IPS DF 4.7 (cell line): ENCODE measurements around the gene RFFL.
"Not testable (repeated sequence)": the region's sequence is repeated elsewhere in the genome, so short reads cannot be mapped to it uniquely, and the experiment has no call there.

ENCODE experiments used
- DNase-seq: peaks from one replicate; pipeline ENCODE4 v3.0.0-alpha.2; 2013; ENCODE audit warnings: low spot score; ENCODE audit errors: extremely low read depth

RFFL gene

GRCh38 chr17:35063514-35064223, at the start of gene RFFL:
RFFL (minus strand) TSS chr17:35063707; CDS start chr17:35026553, 37,154 bp downstream.
- peak; percentile 86 for DNase-seq

GRCh38 chr17:35110791-35111190, 47.3 kb upstream of the RFFL start:
- not testable (repeated sequence) for DNase-seq

DNA sequence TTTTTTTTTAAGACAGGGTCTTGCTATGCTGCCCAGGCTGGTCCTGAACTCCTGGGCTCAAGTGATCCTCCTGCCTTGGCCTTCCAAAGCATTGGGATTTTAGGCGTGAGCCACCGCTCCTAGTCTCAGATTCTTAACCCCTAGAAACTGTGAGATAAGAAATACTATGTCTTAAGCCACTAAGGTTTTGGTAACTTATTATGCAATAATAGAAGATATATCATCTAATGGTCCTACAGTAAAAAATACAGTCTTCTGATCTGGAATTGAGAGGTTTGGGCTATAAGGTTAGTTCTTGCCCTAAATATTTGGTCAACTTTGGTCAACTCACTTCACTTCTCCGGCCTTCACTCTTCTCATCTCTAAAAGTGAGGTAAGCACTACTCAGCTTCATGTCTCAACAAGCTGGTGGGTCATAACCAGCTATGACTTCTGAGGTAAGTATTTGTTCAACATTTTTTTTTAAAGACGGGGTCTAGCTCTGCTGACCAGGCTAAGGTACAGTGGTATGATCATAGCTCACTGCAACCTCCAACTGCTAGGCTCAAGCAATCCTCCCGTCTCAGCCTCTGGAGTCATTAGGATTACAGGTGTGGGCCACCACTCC, 41.4 kb upstream of the RFFL start:
- DNase-seq, result no peak

DNA sequence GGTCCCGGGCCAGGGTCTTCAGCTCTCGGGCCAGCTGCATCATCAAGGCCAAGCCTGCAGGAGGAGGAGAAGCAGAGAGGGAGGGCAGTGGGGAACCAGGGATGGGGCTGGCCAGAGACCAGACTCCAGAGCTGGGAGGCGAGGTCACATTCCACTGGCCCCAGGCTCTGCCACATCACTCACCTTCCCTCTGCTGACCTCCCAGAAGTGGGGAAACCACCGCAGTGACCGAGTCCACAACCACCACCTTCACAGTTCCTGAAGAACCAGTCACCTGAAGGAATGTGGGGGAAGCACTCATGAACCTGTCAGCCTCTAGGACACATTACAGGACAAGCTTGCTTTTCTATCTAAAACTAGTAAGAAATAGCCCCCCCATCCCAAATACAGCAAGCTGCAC, 39.8 kb upstream of the RFFL start:
- DNase-seq, result no peak

DNA sequence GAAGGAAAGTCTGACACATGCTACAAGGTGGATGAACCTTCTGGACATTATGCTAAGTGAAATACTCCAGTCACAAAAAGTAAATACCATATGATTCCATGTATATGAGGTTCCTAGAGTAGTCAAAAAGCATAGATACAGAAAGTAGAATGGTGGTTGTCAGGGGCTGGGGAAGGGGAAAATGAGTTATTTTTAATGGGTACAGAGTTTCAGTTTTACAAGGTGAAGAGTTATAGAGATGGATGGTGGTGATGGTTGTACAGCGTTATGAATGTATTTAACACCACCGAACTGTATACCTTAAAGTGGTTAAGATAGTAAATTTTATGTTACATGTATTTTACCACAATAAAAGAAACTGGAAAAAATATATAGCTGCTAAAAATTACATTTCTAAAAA, 38.2 kb upstream of the RFFL start:
- no peak for DNase-seq

DNA sequence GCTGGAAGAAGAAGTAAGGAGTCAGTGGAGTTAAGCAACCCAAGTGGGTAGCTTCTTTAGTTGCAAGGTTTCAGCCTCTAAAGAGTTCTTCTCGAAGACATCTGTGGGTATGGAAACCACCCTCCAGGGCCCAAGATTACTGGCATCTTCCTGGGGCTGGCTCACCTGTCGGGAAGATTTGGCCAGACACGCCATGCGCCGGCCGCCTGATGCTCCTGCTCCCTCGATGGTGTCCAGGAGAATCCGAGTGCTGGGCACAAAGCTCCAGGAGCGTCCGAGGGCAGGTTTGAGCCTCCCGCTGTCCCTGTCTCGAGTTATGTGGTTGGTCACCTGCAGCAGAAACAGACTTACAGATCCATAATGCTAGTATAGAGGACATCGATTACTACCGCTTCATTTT, 37.5 kb upstream of the RFFL start:
- DNase-seq, result no peak

GRCh38 chr17:35099908-35100307, 36.4 kb upstream of the RFFL start:
- no peak for DNase-seq

DNA sequence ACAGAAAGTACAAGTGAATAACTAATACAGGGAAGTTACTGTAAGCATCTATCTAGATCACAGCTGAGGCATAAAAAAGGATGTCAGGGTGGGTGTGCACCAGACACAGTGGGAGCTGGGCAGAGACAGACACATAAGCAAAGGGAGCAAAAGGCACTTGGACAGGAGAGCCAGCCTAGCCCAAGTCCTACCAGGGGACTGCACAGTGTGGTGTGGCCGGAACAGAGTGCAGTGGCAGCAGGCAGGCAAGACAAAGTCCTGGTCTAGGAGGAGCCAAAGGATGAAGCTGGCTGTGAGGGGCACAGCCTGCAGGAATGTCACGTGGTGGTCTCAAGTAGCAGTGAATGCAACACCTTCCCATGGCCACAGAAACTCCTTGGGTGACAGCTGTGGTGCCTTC, 34.3 kb upstream of the RFFL start:
- no peak for DNase-seq

DNA sequence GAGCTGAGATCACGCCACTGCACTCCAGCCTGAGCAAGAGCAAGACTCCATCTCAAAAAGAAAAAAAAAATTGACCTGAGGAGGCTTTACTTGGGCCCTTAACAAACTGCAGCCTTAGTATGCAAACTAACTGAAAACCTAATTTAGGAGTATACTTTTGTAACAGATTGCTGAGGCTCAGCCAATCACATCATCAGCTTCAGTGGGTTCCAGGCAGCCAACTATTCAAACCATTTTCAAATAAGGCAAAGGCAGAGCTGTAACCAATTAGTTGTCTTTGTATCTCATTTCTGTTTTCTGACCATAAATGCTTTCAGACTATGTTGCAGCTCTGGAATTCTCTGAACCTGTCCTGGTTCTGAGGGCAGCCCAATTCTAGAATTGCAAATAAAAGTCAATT, 32.2 kb upstream of the RFFL start:
- DNase-seq, result no peak

DNA sequence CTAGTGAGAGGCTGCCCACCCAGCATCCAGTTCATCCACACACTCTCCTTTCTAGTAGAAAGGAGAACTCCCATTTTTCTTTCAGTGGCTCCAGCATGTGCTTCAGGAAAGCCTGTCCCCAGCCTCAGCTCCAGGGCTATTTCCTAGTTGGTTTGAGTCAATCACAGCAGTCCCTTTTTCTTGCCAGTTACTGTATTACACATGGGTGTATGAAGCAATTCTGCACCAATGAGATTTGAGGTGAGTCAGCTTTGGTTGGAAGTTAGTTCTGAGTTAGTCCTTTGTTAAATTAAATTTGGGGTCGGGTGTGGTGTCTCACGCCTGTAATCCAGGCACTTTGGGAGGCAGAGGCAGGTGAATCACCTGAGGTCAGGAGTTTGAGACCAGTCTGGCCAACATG, 31.4 kb upstream of the RFFL start:
- DNase-seq, result no peak

- not testable (repeated sequence) for DNase-seq
Observed at GRCh38 chr17:35090707-35091106, 27.2 kb upstream of the RFFL start.

GRCh38 chr17:35089586-35090296, 26.2 kb upstream of the RFFL start:
- no peak for DNase-seq

DNA sequence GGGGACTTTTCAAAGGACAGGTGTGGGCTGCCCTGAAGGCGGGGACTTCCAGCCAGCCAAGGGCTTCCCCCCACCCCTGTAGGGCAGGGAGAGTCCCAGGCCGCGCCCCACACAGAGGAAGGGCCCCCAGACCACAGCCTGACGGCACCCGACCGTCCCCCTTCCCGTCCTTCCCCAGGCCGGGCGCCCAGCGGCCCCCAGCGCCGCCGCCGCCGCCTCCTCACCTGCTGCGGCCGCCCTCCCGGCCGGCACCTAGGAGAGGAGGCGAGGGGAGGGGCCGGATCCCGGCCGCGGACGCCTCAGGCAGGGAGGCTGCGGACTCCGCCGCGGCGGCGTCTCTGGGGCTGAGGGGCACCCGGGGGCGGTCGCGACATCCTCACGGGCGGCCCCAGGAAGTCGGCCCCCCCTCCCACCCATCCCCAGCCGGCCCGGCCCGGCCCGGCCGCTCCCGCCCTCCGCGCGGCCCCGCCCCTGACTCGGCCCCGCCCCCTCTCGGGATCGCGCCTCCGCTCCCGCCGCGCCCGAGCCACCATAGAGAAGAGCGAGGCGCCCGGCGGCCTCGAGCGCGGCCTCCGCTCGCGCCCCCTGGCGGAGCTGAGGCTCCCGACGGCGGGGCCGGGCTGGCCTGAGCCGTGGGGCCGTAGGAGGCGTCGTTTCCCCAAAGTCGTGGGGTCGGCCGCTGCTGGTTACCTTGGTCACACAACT, 25.5 kb upstream of the RFFL start:
- no peak for DNase-seq

GRCh38 chr17:35088356-35088880, 24.9 kb upstream of the RFFL start:
- no peak for DNase-seq

DNA sequence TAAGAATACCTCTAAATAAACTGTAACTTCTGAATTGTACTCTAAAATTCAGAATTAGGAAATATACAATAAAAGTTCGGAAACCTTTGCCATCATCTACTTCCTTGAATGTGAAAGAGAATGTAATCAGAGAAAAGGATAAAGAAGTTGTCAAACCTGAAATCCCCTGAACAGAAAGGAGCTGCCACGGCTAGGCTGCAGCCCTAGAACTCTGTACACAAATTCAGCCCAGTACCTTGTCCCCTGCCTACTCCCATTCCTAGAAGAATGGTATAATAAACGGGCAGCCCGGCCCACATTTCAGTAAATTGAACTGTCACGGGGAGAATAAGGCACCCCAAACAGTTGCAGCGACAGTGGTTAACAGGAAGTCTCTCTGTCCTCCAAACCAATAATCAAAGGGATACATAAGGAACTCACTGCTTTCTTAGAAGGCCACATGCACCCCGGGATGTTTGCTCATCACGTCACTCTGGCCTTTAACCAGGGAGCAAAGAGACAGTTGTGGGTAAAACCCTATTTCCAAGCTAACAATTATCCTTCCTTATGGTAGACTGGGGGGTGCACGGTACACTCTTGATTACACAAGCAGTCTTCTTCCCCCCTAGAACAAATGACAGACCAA, 24.3 kb upstream of the RFFL start:
- DNase-seq, result no peak

GRCh38 chr17:35086931-35087573, 23.5 kb upstream of the RFFL start:
- no peak for DNase-seq

DNA sequence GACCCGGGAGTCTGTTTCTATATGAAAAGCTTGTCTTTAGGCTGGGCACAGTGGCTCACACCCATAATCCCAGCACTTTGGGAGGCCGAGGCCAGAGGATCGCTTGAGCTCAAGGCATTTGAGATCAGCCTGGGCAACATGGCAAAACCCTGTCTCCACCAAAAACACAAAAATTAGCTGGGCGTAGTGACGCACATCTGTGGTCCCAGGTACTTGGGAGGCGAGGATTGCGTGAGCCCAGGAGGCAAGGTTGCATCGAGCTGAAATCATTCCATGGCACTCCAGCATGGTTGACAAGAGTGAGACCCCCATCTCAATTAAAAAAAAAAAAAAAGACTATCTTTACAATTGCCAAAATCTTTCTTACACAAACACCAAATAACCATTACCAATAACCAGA, 22.7 kb upstream of the RFFL start:
- no peak for DNase-seq

GRCh38 chr17:35084987-35085386, 21.5 kb upstream of the RFFL start:
- DNase-seq, result no peak

DNA sequence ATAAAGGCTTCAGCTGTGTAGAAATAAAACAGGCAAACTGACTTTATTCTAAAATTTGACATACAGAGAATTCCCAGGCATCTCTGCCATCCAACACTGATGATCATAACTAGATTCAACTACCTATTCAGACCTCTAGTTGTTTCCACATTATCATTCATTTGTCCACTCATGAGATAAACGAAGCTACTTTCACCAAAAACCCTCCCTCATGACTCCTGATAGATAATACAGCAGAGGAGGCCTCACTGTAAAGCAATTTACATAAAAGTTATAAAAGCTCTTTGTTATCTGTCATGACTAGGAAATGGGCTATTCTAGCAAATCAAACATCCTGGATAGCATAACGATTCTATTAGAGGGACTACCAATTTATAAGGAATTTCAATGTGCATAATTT, 19.6 kb upstream of the RFFL start:
- no peak for DNase-seq

DNA sequence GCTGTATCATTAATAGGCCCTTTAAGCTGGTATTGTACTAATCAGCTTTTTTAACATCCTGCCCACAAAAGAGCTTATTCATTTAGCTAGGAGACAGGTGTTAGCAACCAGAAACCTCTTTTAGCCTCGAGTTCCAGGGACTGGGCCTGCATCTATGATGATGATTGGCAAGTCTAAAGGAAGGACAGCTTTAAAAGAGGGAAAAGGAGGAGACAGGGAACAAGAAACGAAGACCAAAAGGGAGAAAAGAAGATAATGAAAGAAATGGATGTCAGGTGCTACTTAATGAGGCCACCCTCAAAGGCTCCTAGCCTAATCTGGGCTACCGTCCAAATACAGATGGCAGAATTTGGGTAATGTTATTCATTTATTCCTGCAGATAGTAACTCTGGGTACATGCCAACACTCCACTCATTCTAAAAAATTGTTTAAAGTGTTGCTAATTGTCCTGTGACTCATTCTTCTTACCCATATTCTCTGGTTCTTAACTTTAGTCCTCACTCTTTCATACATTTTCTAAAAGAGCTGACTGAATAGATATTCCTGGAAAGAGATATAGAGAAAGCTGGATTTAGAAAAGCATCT, 18.7 kb upstream of the RFFL start:
- no peak for DNase-seq
